H9 (cell line): ENCODE measurements around the gene THSD4. TPM values are rescaled to one million over a fixed set of nuclear protein-coding genes. Genes with fewer than 3 reads are reported as not detected.
A peak's percentile ranks its signal among the peaks of the same experiment; 100 is the strongest.

Experiments used
- DNase-seq: peaks from one replicate; pipeline ENCODE4 v3.0.0-alpha.2; 2017
- H2AFZ ChIP-seq: one replicate; pipeline ENCODE4 v1.6.1; 2013; ENCODE audit warnings: mild to moderate bottlenecking, low read length, control low read depth, moderate library complexity
- H2AK5ac ChIP-seq: 2 replicates; pipeline ENCODE4 v1.6.1; 2013; ENCODE audit warnings: low read length, control low read depth, mixed read lengths; ENCODE audit not compliant: insufficient read length
- H2BK120ac ChIP-seq: one replicate; pipeline ENCODE4 v1.6.1; 2013; ENCODE audit warnings: low read depth, mild to moderate bottlenecking, low read length, control low read depth, inconsistent platforms; ENCODE audit not compliant: poor library complexity, severe bottlenecking
- H2BK12ac ChIP-seq: 2 replicates; pipeline ENCODE4 v1.6.1; 2013; ENCODE audit warnings: low read length, control low read depth, mixed read lengths, low read depth; ENCODE audit not compliant: insufficient read length
- H2BK15ac ChIP-seq: 2 replicates; pipeline ENCODE4 v1.6.1; 2013; ENCODE audit warnings: low read depth, low read length, control low read depth
- H2BK20ac ChIP-seq: one replicate; pipeline ENCODE4 v1.6.1; 2013; ENCODE audit warnings: low read depth, mild to moderate bottlenecking, low read length, control low read depth, inconsistent platforms; ENCODE audit not compliant: poor library complexity, severe bottlenecking
- H2BK5ac ChIP-seq: 2 replicates; pipeline ENCODE4 v1.6.1; 2013; ENCODE audit warnings: low read length, control low read depth, mixed read lengths; ENCODE audit not compliant: insufficient read length
- H3K14ac ChIP-seq: 2 replicates; pipeline ENCODE4 v1.6.1; 2013; ENCODE audit warnings: low read length, control low read depth; ENCODE audit not compliant: insufficient read depth
- H3K18ac ChIP-seq: 2 replicates; pipeline ENCODE4 v1.6.1; 2013; ENCODE audit warnings: low read depth, mild to moderate bottlenecking, mixed read lengths, low read length, control low read depth; ENCODE audit not compliant: insufficient read length
- H3K23ac ChIP-seq: 2 replicates; pipeline ENCODE4 v1.6.1; 2013; ENCODE audit warnings: low read length, control low read depth, mixed read lengths, low read depth; ENCODE audit not compliant: insufficient read length
- H3K23me2 ChIP-seq: 2 replicates; pipeline ENCODE4 v1.6.1; 2013; ENCODE audit warnings: low read depth, mild to moderate bottlenecking, mixed read lengths, low read length, control low read depth; ENCODE audit not compliant: insufficient read length, poor library complexity, severe bottlenecking
- H3K27ac ChIP-seq: 2 replicates; pipeline ENCODE4 v1.5.1; 2013; ENCODE audit warnings: low read length, control low read depth, mixed read lengths, low read depth; ENCODE audit not compliant: insufficient read length
- H3K27me3 ChIP-seq: 2 replicates; pipeline ENCODE4 v1.6.1; 2013; ENCODE audit warnings: low read length, control low read depth, inconsistent platforms; ENCODE audit not compliant: insufficient read depth
- H3K4ac ChIP-seq: 2 replicates; pipeline ENCODE4 v1.6.1; 2013; ENCODE audit warnings: low read depth, mild to moderate bottlenecking, control low read depth, inconsistent platforms, low read length, moderate library complexity
- H3K4me1 ChIP-seq: 2 replicates; pipeline ENCODE4 v1.6.1; 2013; ENCODE audit warnings: low read length, control low read depth, inconsistent platforms; ENCODE audit not compliant: insufficient read depth
- H3K4me2 ChIP-seq: 2 replicates; pipeline ENCODE4 v1.6.1; 2013; ENCODE audit warnings: low read length, control low read depth, mixed read lengths; ENCODE audit not compliant: insufficient read length, insufficient read depth
- H3K56ac ChIP-seq: 2 replicates; pipeline ENCODE4 v1.6.1; 2013; ENCODE audit warnings: low read depth, mild to moderate bottlenecking, mixed read lengths, low read length, control low read depth; ENCODE audit not compliant: insufficient read length
- H3K79me1 ChIP-seq: 2 replicates; pipeline ENCODE4 v1.6.1; 2013; ENCODE audit warnings: low read depth, mild to moderate bottlenecking, moderate library complexity, low read length, control low read depth, inconsistent platforms; ENCODE audit not compliant: insufficient read depth, poor library complexity, severe bottlenecking
- H3K79me2 ChIP-seq: 2 replicates; pipeline ENCODE4 v1.6.1; 2013; ENCODE audit warnings: low read length, control low read depth, inconsistent platforms; ENCODE audit not compliant: insufficient read depth
- H3K9ac ChIP-seq: 2 replicates; pipeline ENCODE4 v1.6.1; 2013; ENCODE audit warnings: low read length, control low read depth, mixed read lengths; ENCODE audit not compliant: insufficient read length; ENCODE audit errors: extremely low read depth
- H3K9me3 ChIP-seq: one replicate; pipeline ENCODE4 v1.6.1; 2013; ENCODE audit warnings: low read depth, low read length, inconsistent platforms; ENCODE audit not compliant: control insufficient read depth
- H3T11ph ChIP-seq: one replicate; pipeline ENCODE4 v1.6.1; 2013; ENCODE audit warnings: mild to moderate bottlenecking, low read length, control low read depth, inconsistent platforms
- H4K20me1 ChIP-seq: one replicate; pipeline ENCODE4 v1.6.1; 2013; ENCODE audit not compliant: control insufficient read depth, insufficient read length, insufficient read depth
- H4K5ac ChIP-seq: 2 replicates; pipeline ENCODE4 v1.6.1; 2013; ENCODE audit warnings: low read depth, mild to moderate bottlenecking, mixed read lengths, low read length, control low read depth; ENCODE audit not compliant: insufficient read length
- H4K8ac ChIP-seq: replicated peaks from 2 replicates; pipeline ENCODE4 v1.6.1; 2013; ENCODE audit warnings: low read length, control low read depth, mixed read lengths, low read depth; ENCODE audit not compliant: insufficient read length
- H4K91ac ChIP-seq: 2 replicates; pipeline ENCODE4 v1.6.1; 2013; ENCODE audit warnings: low read depth, mild to moderate bottlenecking, moderate library complexity, mixed read lengths, low read length, control low read depth; ENCODE audit not compliant: insufficient read length
- H3K27ac Mint-ChIP-seq, 3 experiments: 2 replicates in 2 of 3; 3 replicates in 1 of 3; pipeline ENCODE4 v1.8.0; 2020 to 2021; ENCODE audit warnings: mixed read lengths in 3 of 3, mild to moderate bottlenecking in 1 of 3, moderate library complexity in 1 of 3
- H3K27me3 Mint-ChIP-seq: 2 replicates; pipeline ENCODE4 v1.8.0; 2021; ENCODE audit warnings: low read depth, mild to moderate bottlenecking, moderate library complexity, mixed read lengths
- H3K36me3 Mint-ChIP-seq, 3 experiments: 2 replicates in 2 of 3; 3 replicates in 1 of 3; pipeline ENCODE4 v1.8.0; 2020 to 2021; ENCODE audit warnings: low read depth in 3 of 3, mixed read lengths in 3 of 3; ENCODE audit not compliant: insufficient read depth in 1 of 3
- H3K4me1 Mint-ChIP-seq, 2 experiments: 2 replicates each; pipeline ENCODE4 v1.8.0; 2020; ENCODE audit warnings: mixed read lengths in 2 of 2
- H3K4me3 Mint-ChIP-seq, 2 experiments: 2 replicates in 1 of 2; 3 replicates in 1 of 2; pipeline ENCODE4 v1.8.0; 2020 to 2021; ENCODE audit warnings: mild to moderate bottlenecking in 2 of 2, mixed read lengths in 2 of 2, moderate library complexity in 1 of 2
- H3K9me3 Mint-ChIP-seq, 2 experiments: 2 replicates in 1 of 2; 3 replicates in 1 of 2; pipeline ENCODE4 v1.8.0; 2020; ENCODE audit warnings: mild to moderate bottlenecking in 2 of 2, mixed read lengths in 2 of 2, moderate library complexity in 1 of 2
- WGBS: extraction: QIAGEN DNeasy Blood & Tissue Kit; methylation state at CpG from one replicate; pipeline ENCODE4 v1.1.7; 2013; ENCODE audit warnings: missing lambda C conversion rate, low lambda C conversion rate, mixed read lengths; ENCODE audit not compliant: insufficient read length; ENCODE audit errors: extremely low coverage; 5-methylcytosine and 5-hydroxymethylcytosine counted together
- total RNA-seq: library from RNA; stranded (reverse); gene quantifications from 2 replicates; pipeline ENCODE4 v1.2.1, GENCODE V29; 2021
- TF ChIP-seq, protein P1 (sequence below): fragments of 200-600 bp; sonication (generic); conservative IDR thresholded peaks from 3 replicates; pipeline ENCODE4 v1.8.0; 2021; ENCODE audit warnings: antibody characterized with exemption, mild to moderate bottlenecking

Gene THSD4
- total RNA-seq, 1 experiment from 2014 or later: 5.5 TPM

DNA sequence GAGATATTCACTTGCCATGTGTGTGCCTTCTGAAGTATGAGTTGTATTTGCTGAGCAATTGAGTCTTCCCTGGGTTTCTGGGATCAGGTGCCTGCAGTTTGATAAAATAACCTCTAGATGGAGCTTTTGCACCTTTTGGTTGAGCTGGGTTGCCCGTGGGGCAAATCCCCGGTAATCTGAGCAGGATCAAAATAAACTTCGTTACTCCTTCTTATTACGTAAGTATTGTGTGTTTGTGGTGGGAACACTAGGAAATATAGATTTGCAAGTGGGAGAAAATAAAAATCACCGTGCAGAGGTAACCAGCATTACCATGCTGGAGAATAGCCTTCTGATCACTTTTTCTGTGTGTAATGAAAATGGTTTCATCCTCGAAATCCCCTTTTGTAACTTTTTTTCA, 417.7 kb downstream of the THSD4 start:
- no CpG with 5 or more reads among the region's 6 CpGs for WGBS
- H2BK120ac ChIP-seq: no peak overlapping the region
- no peak overlapping the region for H3K27ac Mint-ChIP-seq
- H3K9me3 Mint-ChIP-seq: peaks cover 0 to 2% of the 10 kb centered on the region in 2 experiments; a peak in 1 of 5 replicates
- H4K20me1 ChIP-seq: no peaks in the 10 kb centered on the region
- no peaks in the 10 kb centered on the region for H3K27me3 ChIP-seq
- H2BK15ac ChIP-seq: no peak overlapping the region
- no peak overlapping the region; a peak in 1 of 5 replicates for H3K4me3 Mint-ChIP-seq
- H3K14ac ChIP-seq: no peak overlapping the region
- H3K4ac ChIP-seq: no peak overlapping the region
- H3K18ac ChIP-seq: no peak overlapping the region
- no peak overlapping the region for H4K5ac ChIP-seq
- no peaks in the 10 kb centered on the region for H3K79me2 ChIP-seq
- H2AK5ac ChIP-seq: no peak overlapping the region
- H3K9me3 ChIP-seq: no peaks in the 10 kb centered on the region
- no peaks in the 10 kb centered on the region for H3K79me1 ChIP-seq
- no peak overlapping the region for H2BK20ac ChIP-seq
- H3K56ac ChIP-seq: no peak overlapping the region
- H3K27ac ChIP-seq: no peak overlapping the region
- no peak overlapping the region for H2AFZ ChIP-seq
- no peaks in the 10 kb centered on the region for H3K36me3 Mint-ChIP-seq
- peaks cover 2% of the 10 kb centered on the region in 2 experiments; a peak in 1 of 4 replicates for H3K4me1 Mint-ChIP-seq
- no peak overlapping the region for H2BK5ac ChIP-seq
- no peaks in the 10 kb centered on the region for H3K23me2 ChIP-seq
- no peak overlapping the region for H3K23ac ChIP-seq
- no peak overlapping the region for H4K91ac ChIP-seq
- no peak overlapping the region for H3T11ph ChIP-seq
- DNase-seq: peak; percentile 41
- no peaks in the 10 kb centered on the region for H3K27me3 Mint-ChIP-seq
- no peak overlapping the region for H2BK12ac ChIP-seq
- no peak overlapping the region for H4K8ac ChIP-seq
- H3K4me1 ChIP-seq: no peaks in the 10 kb centered on the region
- no peak overlapping the region for H3K9ac ChIP-seq
- TF ChIP-seq, protein P1, sequence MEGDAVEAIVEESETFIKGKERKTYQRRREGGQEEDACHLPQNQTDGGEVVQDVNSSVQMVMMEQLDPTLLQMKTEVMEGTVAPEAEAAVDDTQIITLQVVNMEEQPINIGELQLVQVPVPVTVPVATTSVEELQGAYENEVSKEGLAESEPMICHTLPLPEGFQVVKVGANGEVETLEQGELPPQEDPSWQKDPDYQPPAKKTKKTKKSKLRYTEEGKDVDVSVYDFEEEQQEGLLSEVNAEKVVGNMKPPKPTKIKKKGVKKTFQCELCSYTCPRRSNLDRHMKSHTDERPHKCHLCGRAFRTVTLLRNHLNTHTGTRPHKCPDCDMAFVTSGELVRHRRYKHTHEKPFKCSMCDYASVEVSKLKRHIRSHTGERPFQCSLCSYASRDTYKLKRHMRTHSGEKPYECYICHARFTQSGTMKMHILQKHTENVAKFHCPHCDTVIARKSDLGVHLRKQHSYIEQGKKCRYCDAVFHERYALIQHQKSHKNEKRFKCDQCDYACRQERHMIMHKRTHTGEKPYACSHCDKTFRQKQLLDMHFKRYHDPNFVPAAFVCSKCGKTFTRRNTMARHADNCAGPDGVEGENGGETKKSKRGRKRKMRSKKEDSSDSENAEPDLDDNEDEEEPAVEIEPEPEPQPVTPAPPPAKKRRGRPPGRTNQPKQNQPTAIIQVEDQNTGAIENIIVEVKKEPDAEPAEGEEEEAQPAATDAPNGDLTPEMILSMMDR: peak; percentile 94
- H3K4me2 ChIP-seq: no peak overlapping the region
